Measurements from ENCODE around the gene RGMB. TPM values are rescaled to one million over a fixed set of nuclear protein-coding genes. Genes with fewer than 3 reads are reported as not detected.
"Not testable (repeated sequence)": the region's sequence is repeated elsewhere in the genome, so short reads cannot be mapped to it uniquely, and the experiment has no call there.

RGMB gene, protein sequence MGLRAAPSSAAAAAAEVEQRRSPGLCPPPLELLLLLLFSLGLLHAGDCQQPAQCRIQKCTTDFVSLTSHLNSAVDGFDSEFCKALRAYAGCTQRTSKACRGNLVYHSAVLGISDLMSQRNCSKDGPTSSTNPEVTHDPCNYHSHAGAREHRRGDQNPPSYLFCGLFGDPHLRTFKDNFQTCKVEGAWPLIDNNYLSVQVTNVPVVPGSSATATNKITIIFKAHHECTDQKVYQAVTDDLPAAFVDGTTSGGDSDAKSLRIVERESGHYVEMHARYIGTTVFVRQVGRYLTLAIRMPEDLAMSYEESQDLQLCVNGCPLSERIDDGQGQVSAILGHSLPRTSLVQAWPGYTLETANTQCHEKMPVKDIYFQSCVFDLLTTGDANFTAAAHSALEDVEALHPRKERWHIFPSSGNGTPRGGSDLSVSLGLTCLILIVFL
- under 1 TPM; 0.74 to 0.78 TPM for total RNA-seq

GRCh38 chr5:98773464-98774191 lies at the start of gene RGMB:
TSS of gene RGMB (plus strand) at chr5:98773663. CDS start at chr5:98774071, 408 bp downstream.
- Mint-ChIP-seq H3K4me3 (peak within 1 kb of the TSS; percentile 91), H3K36me3 (no peaks in the 10 kb centered on the region), H3K27ac (peak within 1 kb of the TSS in 1 of 2 donors; percentile 60), H3K4me1 (ENCODE audit: low read depth in 2 of 2) (peaks cover 35 to 36% of the 10 kb centered on the region in 2 donors), H3K27me3 (peaks cover 57 to 73% of the 10 kb centered on the region in 2 donors), H3K9me3 (no peaks in the 10 kb centered on the region)
- ATAC-seq (peak; percentile 93 to 96), DNase-seq (ENCODE audit: low spot score) (peak; percentile 83)

- Mint-ChIP-seq H3K27ac (no peak overlapping the region), H3K27me3 (no peaks in the 10 kb centered on the region), H3K9me3 (no peaks in the 10 kb centered on the region), H3K4me1 (ENCODE audit: low read depth in 2 of 2) (no peaks in the 10 kb centered on the region), H3K4me3 (no peak overlapping the region), H3K36me3 (no peaks in the 10 kb centered on the region)
- DNase-seq (ENCODE audit: low spot score) (no peak), ATAC-seq (no peak)
Observed at GRCh38 chr5:98726258-98726657, 47.2 kb upstream of the RGMB start.

DNA sequence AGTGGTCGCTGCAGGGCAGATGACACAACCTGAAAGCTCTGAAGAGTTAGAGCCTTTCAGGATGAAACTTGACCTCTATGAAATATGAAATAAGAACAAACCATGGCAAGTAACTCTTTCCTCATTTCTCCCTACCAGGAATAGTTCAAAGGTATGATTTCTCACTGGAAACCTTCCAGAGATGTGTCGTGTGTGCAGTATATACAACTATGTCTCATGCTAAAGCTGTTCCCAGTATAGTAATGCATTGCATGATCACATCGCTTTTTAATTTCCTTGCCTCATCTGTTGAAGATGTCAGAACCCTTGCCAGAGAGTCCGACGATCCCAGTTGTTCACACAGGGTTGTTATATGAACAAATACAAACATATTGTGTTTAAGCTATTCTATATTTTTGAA lies 45.8 kb upstream of the RGMB start:
- Mint-ChIP-seq H3K36me3 (no peaks in the 10 kb centered on the region), H3K4me1 (ENCODE audit: low read depth in 2 of 2) (no peaks in the 10 kb centered on the region), H3K27ac (no peak overlapping the region), H3K27me3 (no peaks in the 10 kb centered on the region), H3K4me3 (no peak overlapping the region), H3K9me3 (no peaks in the 10 kb centered on the region)
- ATAC-seq (no peak), DNase-seq (ENCODE audit: low spot score) (no peak)

- Mint-ChIP-seq H3K27me3 (peaks cover 0 to 7% of the 10 kb centered on the region in 2 donors), H3K4me1 (ENCODE audit: low read depth in 2 of 2) (no peaks in the 10 kb centered on the region), H3K4me3 (no peak overlapping the region), H3K36me3 (peaks cover 5% of the 10 kb centered on the region), H3K9me3 (peaks cover 4% of the 10 kb centered on the region), H3K27ac (no peak overlapping the region)
- no peak for ATAC-seq
- DNase-seq (ENCODE audit: low spot score) = no peak
Observed at GRCh38 chr5:98734646-98735045, 38.8 kb upstream of the RGMB start.

GRCh38 chr5:98735806-98736507 lies 37.5 kb upstream of the RGMB start:
- Mint-ChIP-seq H3K36me3 (peaks cover 5% of the 10 kb centered on the region), H3K4me1 (ENCODE audit: low read depth in 2 of 2) (no peaks in the 10 kb centered on the region), H3K27me3 (peaks cover 0 to 12% of the 10 kb centered on the region in 2 donors), H3K9me3 (peaks cover 4% of the 10 kb centered on the region), H3K27ac (no peak overlapping the region), H3K4me3 (no peak overlapping the region)
- ATAC-seq (no peak), DNase-seq (ENCODE audit: low spot score) (no peak)

GRCh38 chr5:98736753-98737152 lies 36.7 kb upstream of the RGMB start:
- DNase-seq (ENCODE audit: low spot score) = no peak
- Mint-ChIP-seq H3K4me3 (no peak overlapping the region), H3K27me3 (peaks cover under 1 to 15% of the 10 kb centered on the region in 2 donors), H3K27ac (no peak overlapping the region), H3K4me1 (ENCODE audit: low read depth in 2 of 2) (no peaks in the 10 kb centered on the region), H3K9me3 (peaks cover 4% of the 10 kb centered on the region), H3K36me3 (peaks cover 5% of the 10 kb centered on the region)
- no peak for ATAC-seq

GRCh38 chr5:98737441-98737840 lies 36.0 kb upstream of the RGMB start:
- not testable (repeated sequence) for H3K27ac Mint-ChIP-seq; DNase-seq (ENCODE audit: low spot score); H3K4me1 Mint-ChIP-seq (ENCODE audit: low read depth in 2 of 2); H3K4me3 Mint-ChIP-seq; H3K9me3 Mint-ChIP-seq; ATAC-seq; H3K36me3 Mint-ChIP-seq
- H3K27me3 Mint-ChIP-seq = peaks cover 3 to 15% of the 10 kb centered on the region in 2 donors

GRCh38 chr5:98738481-98739149 lies 34.8 kb upstream of the RGMB start:
- H3K9me3 Mint-ChIP-seq; H3K36me3 Mint-ChIP-seq; H3K27ac Mint-ChIP-seq; DNase-seq (ENCODE audit: low spot score); H3K4me1 Mint-ChIP-seq (ENCODE audit: low read depth in 2 of 2); H3K4me3 Mint-ChIP-seq; ATAC-seq: not testable (repeated sequence)
- H3K27me3 Mint-ChIP-seq = peaks cover 6 to 25% of the 10 kb centered on the region in 2 donors

DNA sequence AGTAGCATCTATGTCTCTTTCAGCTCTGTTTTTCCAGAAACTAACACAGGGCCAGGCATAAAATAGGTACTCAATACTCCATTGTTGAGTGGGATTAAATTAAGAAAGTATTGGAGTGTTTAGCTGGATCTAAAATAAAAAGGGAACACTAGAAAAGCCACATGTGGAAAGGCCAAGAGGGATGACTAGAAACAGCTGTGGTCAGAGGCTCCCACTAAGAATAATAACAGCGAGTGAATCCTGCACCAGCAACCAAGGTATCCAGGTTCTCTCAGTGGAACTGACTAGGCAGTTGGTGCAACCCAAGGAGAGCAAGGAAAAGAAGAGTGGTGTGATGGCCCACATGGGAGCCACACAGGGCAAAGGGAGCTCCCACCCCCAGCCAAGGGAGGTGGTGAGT lies 31.5 kb upstream of the RGMB start:
- DNase-seq (ENCODE audit: low spot score) = no peak
- H3K36me3 Mint-ChIP-seq = peaks cover 10% of the 10 kb centered on the region
- H3K4me3 Mint-ChIP-seq = no peak overlapping the region

GRCh38 chr5:98742396-98743073 lies 30.9 kb upstream of the RGMB start:
- H3K27me3 Mint-ChIP-seq = peaks cover 14 to 46% of the 10 kb centered on the region in 2 donors
- H3K4me3 Mint-ChIP-seq = no peak overlapping the region
- H3K4me1 Mint-ChIP-seq (ENCODE audit: low read depth in 2 of 2) = no peaks in the 10 kb centered on the region
- ATAC-seq (peak in 1 of 2 donors; percentile 20), DNase-seq (ENCODE audit: low spot score) (no peak)
- peaks cover 10% of the 10 kb centered on the region for H3K36me3 Mint-ChIP-seq
- H3K27ac Mint-ChIP-seq = no peak overlapping the region
- peaks cover 5% of the 10 kb centered on the region for H3K9me3 Mint-ChIP-seq

More for the DNA sequence above, 31.5 kb upstream of the RGMB start:
- Mint-ChIP-seq H3K9me3 (peaks cover 5% of the 10 kb centered on the region), H3K27me3 (peaks cover 14 to 46% of the 10 kb centered on the region in 2 donors), H3K4me1 (ENCODE audit: low read depth in 2 of 2) (no peaks in the 10 kb centered on the region), H3K27ac (no peak overlapping the region)
- ATAC-seq = no peak

- not testable (repeated sequence) for H3K4me1 Mint-ChIP-seq (ENCODE audit: low read depth in 2 of 2); H3K9me3 Mint-ChIP-seq; H3K4me3 Mint-ChIP-seq; H3K27ac Mint-ChIP-seq; H3K36me3 Mint-ChIP-seq; DNase-seq (ENCODE audit: low spot score); ATAC-seq
- H3K27me3 Mint-ChIP-seq = peaks cover 17 to 46% of the 10 kb centered on the region in 2 donors
Observed at GRCh38 chr5:98748259-98748658, 25.2 kb upstream of the RGMB start.

DNA sequence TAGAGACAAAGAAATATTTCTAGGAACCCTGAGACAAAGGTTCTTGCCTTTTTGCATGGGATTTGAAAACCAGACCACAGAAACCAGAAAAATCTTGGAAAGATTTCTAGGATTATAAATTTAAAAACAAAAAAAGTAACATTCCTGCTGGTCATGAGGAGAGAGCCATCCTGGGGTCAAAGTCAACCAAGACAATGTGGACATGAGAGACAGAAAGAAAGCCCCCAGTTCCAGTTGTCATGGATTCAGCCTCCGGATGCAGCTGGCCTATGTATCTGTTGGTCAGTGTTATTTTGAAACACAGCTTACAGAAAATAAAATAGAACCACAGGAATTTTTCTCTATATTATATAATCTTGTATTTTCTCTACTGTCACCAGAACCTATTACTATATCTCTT lies 24.4 kb upstream of the RGMB start:
- Mint-ChIP-seq H3K4me3 (no peak overlapping the region), H3K27me3 (peaks cover 11 to 38% of the 10 kb centered on the region in 2 donors), H3K36me3 (peaks cover 10% of the 10 kb centered on the region), H3K9me3 (peaks cover 3% of the 10 kb centered on the region), H3K27ac (no peak overlapping the region), H3K4me1 (ENCODE audit: low read depth in 2 of 2) (no peaks in the 10 kb centered on the region)
- ATAC-seq (no peak), DNase-seq (ENCODE audit: low spot score) (no peak)

DNA sequence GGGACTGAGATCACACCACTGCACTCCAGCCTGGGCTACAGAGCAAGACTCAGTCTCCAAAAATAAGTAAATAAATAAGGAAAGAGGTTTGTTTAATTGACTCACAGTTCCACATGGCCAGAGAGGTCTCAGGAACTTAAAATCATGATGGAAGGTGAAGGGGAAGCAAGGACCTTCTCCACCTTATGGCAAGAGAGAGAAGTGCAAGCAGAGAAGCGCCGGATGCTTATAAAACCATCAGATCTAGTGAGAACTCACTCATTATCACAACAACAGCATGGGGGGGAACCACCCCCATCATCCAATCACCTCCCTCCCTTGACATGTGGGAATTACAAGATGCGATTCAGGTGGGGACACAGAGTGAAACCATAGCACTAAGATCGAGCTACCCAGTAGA lies 22.8 kb upstream of the RGMB start:
- ATAC-seq (no peak), DNase-seq (ENCODE audit: low spot score) (no peak)
- H3K27me3 Mint-ChIP-seq = peaks cover 11 to 32% of the 10 kb centered on the region in 2 donors
- no peaks in the 10 kb centered on the region for H3K4me1 Mint-ChIP-seq (ENCODE audit: low read depth in 2 of 2)
- no peak overlapping the region for H3K27ac Mint-ChIP-seq
- H3K36me3 Mint-ChIP-seq = peaks cover 4% of the 10 kb centered on the region
- H3K9me3 Mint-ChIP-seq = peaks cover 3% of the 10 kb centered on the region
- H3K4me3 Mint-ChIP-seq = no peak overlapping the region

All from natural killer cell treated with Interleukin-12 subunit alpha and Interleukin-12 subunit beta and Interleukin-15 and Interleukin-18, amount 100 ng/mL, for 72 hours (primary cell).